HepG2 (cell line): ENCODE data around the gene ATP6V0D1. TPM values are rescaled to one million over a fixed set of nuclear protein-coding genes. Genes with fewer than 3 reads are reported as not detected.

ENCODE experiments used
- AKAP8 ChIP-seq: sonication (generic); formaldehyde crosslinking; IDR thresholded peaks from 2 replicates; pipeline ENCODE4 v1.5.1; 2020; ENCODE audit warnings: mild to moderate bottlenecking, missing genetic modification reagents
- ESRRA ChIP-seq: sonication (generic); formaldehyde crosslinking; IDR thresholded peaks from 2 replicates; pipeline ENCODE4 v1.5.1; 2020; ENCODE audit warnings: mild to moderate bottlenecking, low read depth, missing genetic modification reagents
- HOXD1 ChIP-seq: sonication (generic); formaldehyde crosslinking; IDR thresholded peaks from 2 replicates; pipeline ENCODE4 v1.5.0; 2020; ENCODE audit warnings: missing genetic modification reagents
- MED13 ChIP-seq: sonication (generic); formaldehyde crosslinking; IDR thresholded peaks from 2 replicates; pipeline ENCODE4 v1.5.0; 2020; ENCODE audit warnings: missing genetic modification reagents
- PLRG1 ChIP-seq: fragments of 450-650 bp; conservative IDR thresholded peaks from 2 replicates; pipeline ENCODE4 v1.6.1; 2016
- PPARG ChIP-seq: conservative IDR thresholded peaks from 2 replicates; pipeline ENCODE4 v1.6.1; 2016; ENCODE audit warnings: missing biosample characterization, missing genetic modification reagents
- SMC3 ChIP-seq: IDR thresholded peaks from 2 replicates; pipeline ENCODE4 v1.6.1; 2011; ENCODE audit warnings: low read length, improper control_type of control experiment
- SP1 ChIP-seq, 2 experiments: fragments of 450-650 bp in 1 of 2; sonication (generic) in 1 of 2; formaldehyde crosslinking in 1 of 2; IDR thresholded peaks; 2 replicates each; pipeline versions ENCODE4 v1.4.0 to v1.6.1; 2016 to 2020; ENCODE audit warnings: missing genetic modification reagents in 1 of 2
- SUZ12 ChIP-seq: fragments of 150-350 bp; IDR thresholded peaks from 2 replicates; pipeline ENCODE4 v1.6.1; 2014; ENCODE audit warnings: low read depth, low read length
- YY1 ChIP-seq: IDR thresholded peaks from 2 replicates; pipeline ENCODE4 v1.6.1; 2011; ENCODE audit warnings: low read length, low read depth, moderate library complexity, mild to moderate bottlenecking; ENCODE audit not compliant: insufficient read depth, insufficient replicate concordance
- ZNF235 ChIP-seq: sonication (generic); formaldehyde crosslinking; IDR thresholded peaks from 2 replicates; pipeline ENCODE4 v1.8.1; 2023; ENCODE audit warnings: mild to moderate bottlenecking, missing genetic modification reagents, borderline replicate concordance
- ZNF292 ChIP-seq: sonication (generic); formaldehyde crosslinking; IDR thresholded peaks from 2 replicates; pipeline ENCODE4 v1.8.1; 2022; ENCODE audit warnings: mild to moderate bottlenecking, low read depth, missing genetic modification reagents, borderline replicate concordance
- ZNF607 ChIP-seq: sonication (generic); formaldehyde crosslinking; IDR thresholded peaks from 2 replicates; pipeline ENCODE4 v1.5.1; 2020; ENCODE audit warnings: missing genetic modification reagents, mild to moderate bottlenecking, borderline replicate concordance
- ZNF615 ChIP-seq: sonication (generic); formaldehyde crosslinking; IDR thresholded peaks from 2 replicates; pipeline ENCODE4 v1.5.0; 2020; ENCODE audit warnings: mild to moderate bottlenecking, missing genetic modification reagents, borderline replicate concordance
- ZNF691 ChIP-seq: sonication (generic); formaldehyde crosslinking; IDR thresholded peaks from 2 replicates; pipeline ENCODE4 v1.4.0; 2020; ENCODE audit warnings: missing genetic modification reagents, low read depth, mild to moderate bottlenecking, borderline replicate concordance
- ZNF740 ChIP-seq: sonication (generic); formaldehyde crosslinking; IDR thresholded peaks from 2 replicates; pipeline ENCODE4 v1.4.0; 2020; ENCODE audit warnings: missing genetic modification reagents
- ZNF770 ChIP-seq: sonication (generic); formaldehyde crosslinking; IDR thresholded peaks from 2 replicates; pipeline ENCODE4 v1.5.0; 2020; ENCODE audit warnings: mild to moderate bottlenecking, missing genetic modification reagents
- ZNF777 ChIP-seq: sonication (generic); formaldehyde crosslinking; IDR thresholded peaks from 2 replicates; pipeline ENCODE4 v1.4.0; 2020; ENCODE audit warnings: missing genetic modification reagents
- polyA plus RNA-seq, 8 experiments: library from polyadenylated mRNA; depleted of rRNA in 3 of 8; stranded (reverse) in 7 of 8; unstranded in 1 of 8; fragments of >200 nt; fragmentation: Illumina TruSeq in 4 of 8; extraction: Trizol in 4 of 8; gene quantifications; 2 replicates each; pipeline versions ENCODE4 v1.2.1 to v1.2.3, GENCODE V29; 2011 to 2016; ENCODE audit warnings: low read depth in 4 of 8, missing spikeins in 1 of 8, mixed read lengths in 1 of 8; ENCODE audit not compliant: insufficient read depth in 1 of 8
- total RNA-seq, 5 experiments: library from RNA; depleted of rRNA; stranded (reverse); fragments of >200 nt; fragmentation: Illumina TruSeq; extraction: Trizol; gene quantifications; 2 replicates each; pipeline ENCODE4 v1.2.3, GENCODE V29; 2016; ENCODE audit warnings: low read depth in 1 of 5
- TF ChIP-seq, protein P1 (sequence below): sonication (generic); formaldehyde crosslinking; IDR thresholded peaks from 2 replicates; pipeline ENCODE4 v1.8.1; 2022; ENCODE audit warnings: mild to moderate bottlenecking, missing genetic modification reagents
- TF ChIP-seq, protein P2 (sequence below): sonication (generic); formaldehyde crosslinking; IDR thresholded peaks from 2 replicates; pipeline ENCODE4 v1.4.0; 2020; ENCODE audit warnings: missing genetic modification reagents, borderline replicate concordance

The ATP6V0D1 gene
- total and polyA plus RNA-seq, 2 of the 13 experiments (the other 11 are each of a cell fraction or from before 2014, with no cell fraction given) = 51.1 to 61.3 TPM

DNA sequence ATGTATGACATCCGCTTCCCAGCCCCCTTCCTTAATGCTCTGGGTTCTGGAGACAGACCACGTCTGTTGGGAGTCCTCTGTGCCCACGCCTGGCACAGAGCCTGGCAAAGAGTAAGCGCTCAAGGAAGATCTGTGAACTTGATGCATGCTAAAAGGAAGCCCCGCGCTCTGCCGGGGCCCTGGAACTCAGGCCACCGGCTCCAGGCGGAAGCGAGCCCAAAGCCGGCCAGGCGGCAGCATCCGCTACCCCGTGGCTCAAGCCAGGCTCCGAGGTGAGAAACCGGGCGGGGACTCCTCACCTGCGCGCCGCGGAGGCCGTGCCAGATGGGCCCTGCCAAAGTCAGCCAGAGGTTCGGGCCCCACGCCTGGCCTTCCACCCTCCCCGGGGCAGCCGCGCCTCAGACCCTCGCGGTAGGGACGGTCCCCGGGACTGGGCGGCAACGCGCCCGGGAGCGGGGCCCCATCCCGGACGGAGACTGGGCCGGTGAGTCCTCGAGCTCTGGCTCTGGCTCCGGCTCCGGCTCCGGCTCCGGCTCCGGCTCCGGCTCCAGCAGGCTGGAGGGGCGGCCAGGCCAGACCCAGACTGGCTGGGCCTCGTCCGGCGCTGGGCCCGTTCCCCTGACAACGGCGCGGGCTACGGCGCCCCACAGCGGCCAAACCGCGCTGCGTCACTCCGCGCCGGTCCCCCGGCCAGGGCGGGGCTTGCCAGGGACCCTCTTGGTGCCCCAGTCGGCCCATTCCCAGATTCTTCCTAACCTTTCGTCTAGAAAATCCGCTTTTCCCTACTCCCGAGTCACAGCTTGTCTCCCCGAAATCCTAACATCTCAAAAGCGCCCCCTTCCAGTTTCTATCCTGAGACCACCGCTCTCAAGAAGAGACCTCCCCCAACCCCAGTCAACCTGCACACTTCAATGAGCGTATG, 64.8 kb downstream of the ATP6V0D1 start, which contains the start of gene ZDHHC1 (continued):
- TF ChIP-seq ZNF691 (CRISPR knock-in tag) (0 out of 2 replicates have a peak, but pooled peaks have one; percentile 18), PLRG1 (no peak), ZNF740 (CRISPR knock-in tag) (peak; percentile 53; the same call in 1 of the 2 replicates), SMC3 (no peak), SUZ12 (no peak), PPARG (CRISPR knock-in tag) (peak; percentile 37; the same call in 1 of the 2 replicates), SP1 (IDR thresholded peaks at IDR 0.05) (no peak), SP1 (CRISPR knock-in tag; IDR thresholded peaks at IDR 0.05) (peak; percentile 56; the same call in 1 of the 2 replicates), ESRRA (CRISPR knock-in tag) (peak; percentile 77; the same call in 1 of the 2 replicates), HOXD1 (peak; percentile 84), ZNF235 (CRISPR knock-in tag) (peak; percentile 86; the same call in 1 of the 2 replicates), ZNF777 (peak; percentile 84), MED13 (peak; percentile 55), YY1 (peak; percentile 67), AKAP8 (CRISPR knock-in tag) (no peak), ZNF607 (CRISPR knock-in tag) (peak; percentile 96), ZNF770 (CRISPR knock-in tag) (no peak), ZNF615 (CRISPR knock-in tag) (no peak), ZNF292 (no peak)
- TF ChIP-seq, protein P1, sequence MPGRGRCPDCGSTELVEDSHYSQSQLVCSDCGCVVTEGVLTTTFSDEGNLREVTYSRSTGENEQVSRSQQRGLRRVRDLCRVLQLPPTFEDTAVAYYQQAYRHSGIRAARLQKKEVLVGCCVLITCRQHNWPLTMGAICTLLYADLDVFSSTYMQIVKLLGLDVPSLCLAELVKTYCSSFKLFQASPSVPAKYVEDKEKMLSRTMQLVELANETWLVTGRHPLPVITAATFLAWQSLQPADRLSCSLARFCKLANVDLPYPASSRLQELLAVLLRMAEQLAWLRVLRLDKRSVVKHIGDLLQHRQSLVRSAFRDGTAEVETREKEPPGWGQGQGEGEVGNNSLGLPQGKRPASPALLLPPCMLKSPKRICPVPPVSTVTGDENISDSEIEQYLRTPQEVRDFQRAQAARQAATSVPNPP = no peak
- TF ChIP-seq, protein P2, sequence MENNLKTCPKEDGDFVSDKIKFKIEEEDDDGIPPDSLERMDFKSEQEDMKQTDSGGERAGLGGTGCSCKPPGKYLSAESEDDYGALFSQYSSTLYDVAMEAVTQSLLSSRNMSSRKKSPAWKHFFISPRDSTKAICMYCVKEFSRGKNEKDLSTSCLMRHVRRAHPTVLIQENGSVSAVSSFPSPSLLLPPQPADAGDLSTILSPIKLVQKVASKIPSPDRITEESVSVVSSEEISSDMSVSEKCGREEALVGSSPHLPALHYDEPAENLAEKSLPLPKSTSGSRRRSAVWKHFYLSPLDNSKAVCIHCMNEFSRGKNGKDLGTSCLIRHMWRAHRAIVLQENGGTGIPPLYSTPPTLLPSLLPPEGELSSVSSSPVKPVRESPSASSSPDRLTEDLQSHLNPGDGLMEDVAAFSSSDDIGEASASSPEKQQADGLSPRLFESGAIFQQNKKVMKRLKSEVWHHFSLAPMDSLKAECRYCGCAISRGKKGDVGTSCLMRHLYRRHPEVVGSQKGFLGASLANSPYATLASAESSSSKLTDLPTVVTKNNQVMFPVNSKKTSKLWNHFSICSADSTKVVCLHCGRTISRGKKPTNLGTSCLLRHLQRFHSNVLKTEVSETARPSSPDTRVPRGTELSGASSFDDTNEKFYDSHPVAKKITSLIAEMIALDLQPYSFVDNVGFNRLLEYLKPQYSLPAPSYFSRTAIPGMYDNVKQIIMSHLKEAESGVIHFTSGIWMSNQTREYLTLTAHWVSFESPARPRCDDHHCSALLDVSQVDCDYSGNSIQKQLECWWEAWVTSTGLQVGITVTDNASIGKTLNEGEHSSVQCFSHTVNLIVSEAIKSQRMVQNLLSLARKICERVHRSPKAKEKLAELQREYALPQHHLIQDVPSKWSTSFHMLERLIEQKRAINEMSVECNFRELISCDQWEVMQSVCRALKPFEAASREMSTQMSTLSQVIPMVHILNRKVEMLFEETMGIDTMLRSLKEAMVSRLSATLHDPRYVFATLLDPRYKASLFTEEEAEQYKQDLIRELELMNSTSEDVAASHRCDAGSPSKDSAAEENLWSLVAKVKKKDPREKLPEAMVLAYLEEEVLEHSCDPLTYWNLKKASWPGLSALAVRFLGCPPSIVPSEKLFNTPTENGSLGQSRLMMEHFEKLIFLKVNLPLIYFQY (CRISPR knock-in tag) = peak; percentile 97
